NCI-H526 treated with DMSO at 0.1 percent for 48 hours (cell line): ENCODE results near the gene RAB24.

Experiments used
- DNase-seq: peaks from one replicate; lab custom pipeline; 2025; lab: John Stamatoyannopoulos, UW

RAB24 gene

DNA sequence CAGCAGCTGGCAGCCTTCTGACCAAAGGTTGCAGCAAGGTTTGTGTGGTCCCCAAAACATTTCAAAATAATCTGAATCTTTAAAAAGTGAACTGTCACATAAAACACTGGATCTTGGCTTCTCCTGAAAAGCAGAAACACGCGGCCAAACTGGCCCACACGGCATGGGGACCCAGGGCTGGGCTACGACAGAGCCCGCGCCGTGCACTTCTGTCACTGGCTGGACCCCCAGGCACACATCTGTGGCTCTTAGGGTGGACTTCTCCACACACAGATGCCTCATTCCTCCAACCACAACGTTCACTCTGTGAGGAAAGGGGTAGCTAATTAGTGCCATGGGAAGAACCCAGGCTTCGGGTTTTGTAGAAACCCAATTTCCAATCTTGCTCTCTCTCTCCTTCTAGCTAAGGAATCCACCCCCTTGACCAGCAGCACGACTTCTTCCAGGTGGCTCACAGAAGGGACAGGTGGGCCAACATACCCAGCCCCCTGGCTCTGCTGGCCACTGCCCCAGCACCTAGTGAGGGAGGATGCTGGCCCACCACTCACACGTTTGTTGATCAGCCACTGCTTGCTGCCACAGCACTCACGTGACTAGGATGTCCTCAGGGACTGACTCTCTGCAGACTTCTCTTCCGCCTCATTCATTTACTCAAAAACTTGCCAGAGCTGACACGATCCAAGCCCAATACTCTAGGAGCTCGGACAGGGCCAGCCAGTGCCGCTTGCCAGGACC lies 30.1 kb upstream of the RAB24 start:
- no peak for DNase-seq

DNA sequence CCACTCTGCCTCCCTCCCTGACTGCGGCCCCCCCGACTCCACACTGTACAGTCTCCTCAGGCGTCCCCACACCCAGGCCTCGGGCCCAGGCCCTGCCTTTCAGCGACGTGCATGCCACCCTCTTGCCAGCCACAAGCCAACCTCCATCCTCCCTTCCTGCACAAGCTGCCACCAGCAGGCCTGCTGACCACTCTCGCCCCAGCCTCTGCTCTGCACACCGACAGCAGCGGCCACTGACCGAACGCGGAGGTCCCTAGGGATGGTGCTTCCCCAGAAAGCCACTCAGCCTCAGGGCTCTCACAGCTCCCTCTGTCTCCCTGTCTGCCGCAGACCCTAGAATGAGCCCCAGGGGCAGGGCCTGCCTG lies 29.4 kb upstream of the RAB24 start:
- DNase-seq = no peak

DNA sequence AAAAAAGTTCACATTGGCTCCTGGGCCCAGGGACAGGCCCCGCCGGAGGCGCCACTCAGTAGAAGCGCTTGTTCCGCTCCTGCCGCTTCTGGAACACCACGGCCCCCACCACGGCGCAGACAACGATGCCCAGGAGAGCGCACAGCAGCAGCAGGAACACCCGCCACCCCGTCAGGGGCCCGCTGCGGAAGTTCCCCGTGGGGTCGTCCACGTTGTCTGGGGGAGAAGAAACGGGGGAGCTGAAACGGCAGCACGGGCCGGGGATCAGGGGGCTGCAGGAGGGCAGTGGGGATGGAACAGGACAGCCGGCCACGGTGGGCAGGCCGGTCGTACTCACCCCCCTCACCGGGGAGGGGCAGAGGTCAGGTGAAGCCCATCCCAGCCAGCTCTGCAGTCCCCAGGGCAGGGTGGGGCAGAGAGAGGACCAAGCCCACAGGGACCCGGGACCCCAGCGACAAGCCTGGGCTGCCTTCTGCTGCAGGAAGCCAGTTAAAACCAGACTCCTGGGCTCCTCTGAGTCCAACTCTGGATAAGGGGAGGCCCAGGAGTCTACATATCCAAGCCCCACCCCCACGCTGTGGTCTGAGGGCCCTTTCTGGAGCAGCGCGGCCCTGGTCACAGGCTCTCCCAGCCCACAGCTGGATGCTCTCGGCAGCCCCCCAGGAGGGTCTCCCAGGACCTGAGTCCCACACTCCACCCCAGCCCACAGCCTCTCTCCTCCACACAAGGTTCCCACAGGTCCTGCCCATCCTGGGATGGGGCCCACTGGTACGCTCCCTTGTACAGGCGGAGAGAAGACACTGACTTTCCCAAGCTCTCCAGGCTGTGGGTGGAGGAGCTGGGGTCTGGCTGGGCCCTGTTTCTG lies 28.7 kb upstream of the RAB24 start:
- DNase-seq = no peak

GRCh38 chr5:177330991-177331842 lies 27.7 kb upstream of the RAB24 start:
- DNase-seq = no peak

GRCh38 chr5:177329883-177330282 lies 26.4 kb upstream of the RAB24 start:
- DNase-seq = no peak

DNA sequence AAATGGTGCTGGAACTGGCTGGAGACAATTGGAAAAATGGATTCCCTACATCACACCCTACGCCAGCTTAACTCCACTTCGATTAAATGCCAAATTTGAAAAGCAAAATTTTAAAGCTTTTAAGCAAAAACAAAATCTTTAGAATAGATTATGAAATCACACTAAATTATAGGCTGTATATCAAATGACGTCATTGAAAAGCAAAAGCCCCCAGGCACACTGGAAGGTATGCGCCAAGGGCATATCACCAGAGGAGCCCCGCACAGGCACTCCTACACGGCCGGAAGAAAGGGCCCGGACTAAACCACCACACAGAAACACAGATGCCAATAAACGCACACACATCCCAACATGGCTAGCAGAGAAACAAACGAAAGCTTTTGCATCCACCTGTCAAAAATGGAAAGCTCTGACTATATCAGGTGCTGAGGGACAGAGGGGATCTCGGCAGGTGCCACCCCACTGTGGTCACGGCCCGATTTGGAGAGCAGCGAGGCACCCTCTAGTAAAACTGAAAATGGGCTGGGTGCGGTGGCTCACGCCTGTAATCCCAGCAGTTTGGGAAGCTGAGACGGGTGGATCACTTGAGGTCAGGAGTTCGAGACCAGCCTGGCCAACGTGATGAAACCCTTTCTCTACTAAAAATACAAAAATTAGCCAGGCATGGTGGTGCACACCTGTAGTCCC lies 25.2 kb upstream of the RAB24 start:
- no peak for DNase-seq

DNA sequence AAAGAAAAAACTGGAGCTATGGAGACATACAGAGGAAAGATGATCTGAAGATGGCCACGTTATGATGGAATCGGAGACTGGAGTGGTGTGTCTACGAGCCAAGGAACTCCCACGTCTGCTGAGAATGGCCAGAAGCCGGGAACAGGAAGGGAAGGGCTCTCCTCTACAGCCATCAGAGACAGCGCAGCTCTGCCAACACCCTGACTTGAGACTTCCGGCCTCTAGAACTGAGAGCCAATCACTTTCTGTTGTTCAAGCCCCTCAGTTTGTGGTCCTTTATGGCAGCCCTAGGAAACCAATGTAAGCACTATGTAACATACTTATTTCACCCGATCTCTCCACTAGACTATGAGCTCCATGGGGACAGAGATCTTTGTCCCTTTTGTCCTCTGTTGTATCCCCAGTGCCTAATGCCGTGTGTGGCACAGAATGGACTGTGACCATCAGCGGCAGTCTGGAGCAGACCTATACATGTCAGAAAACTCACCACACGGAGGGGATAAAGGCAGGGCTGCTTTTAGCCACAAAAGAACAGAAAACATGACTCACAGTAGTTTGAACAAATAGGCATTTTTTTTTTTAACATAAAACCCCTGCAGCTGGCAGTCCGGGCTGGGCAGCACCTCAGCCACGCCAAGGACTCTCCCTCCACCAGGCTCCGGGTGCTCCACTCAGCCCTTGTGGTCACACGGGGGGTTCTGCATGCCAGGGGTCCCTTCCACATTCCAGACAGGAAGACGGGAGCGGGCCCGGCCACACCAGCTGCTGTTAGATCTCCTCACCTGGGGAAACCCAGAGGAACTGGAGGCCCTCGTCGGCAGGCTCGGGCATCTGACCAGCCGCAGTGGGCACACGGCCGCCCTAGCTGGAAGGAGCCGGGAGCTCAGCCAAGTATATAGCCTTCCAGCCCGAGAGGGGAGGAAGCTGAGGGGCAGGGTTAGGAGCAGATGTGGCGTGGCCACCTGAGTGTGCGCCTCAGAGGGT lies 24.3 kb upstream of the RAB24 start:
- DNase-seq = no peak

GRCh38 chr5:177325868-177326381 lies 22.4 kb upstream of the RAB24 start:
- no peak for DNase-seq

GRCh38 chr5:177320879-177321278 lies 17.4 kb upstream of the RAB24 start:
- no peak for DNase-seq

DNA sequence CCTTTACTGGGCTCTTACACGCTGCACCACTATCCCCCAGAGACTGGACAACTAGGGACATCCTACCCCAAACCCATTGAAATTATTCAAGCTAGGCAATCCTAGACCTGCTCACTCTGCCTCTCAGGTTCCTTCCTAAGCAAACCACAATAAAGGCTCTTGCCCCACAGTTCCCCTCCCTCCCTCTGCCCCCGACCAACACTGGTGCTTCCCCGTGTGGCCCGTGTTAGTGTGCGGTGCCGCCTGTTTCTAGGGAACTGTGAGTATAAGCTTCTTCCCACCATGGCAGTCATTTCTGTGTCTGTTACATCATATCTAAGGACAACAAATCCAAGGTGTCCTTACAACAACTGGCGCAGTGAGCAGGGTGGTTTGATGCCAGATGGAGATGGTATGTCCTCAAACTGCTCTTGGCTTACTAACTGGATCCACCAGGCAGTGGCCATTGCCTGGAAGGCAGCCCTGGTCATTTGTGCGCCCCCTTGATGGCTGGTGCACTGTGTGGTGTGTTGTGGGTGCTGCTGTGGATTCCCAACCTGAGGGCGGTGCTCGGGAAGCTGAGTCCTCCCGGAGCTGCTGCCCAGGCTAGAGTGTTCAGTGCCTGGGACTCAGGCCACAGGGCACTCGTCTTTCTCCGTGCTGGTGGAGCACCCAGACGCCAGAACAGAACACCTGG lies 16.5 kb upstream of the RAB24 start:
- DNase-seq = no peak

GRCh38 chr5:177317959-177318377 lies 14.4 kb upstream of the RAB24 start:
- peak; percentile 60 for DNase-seq

- DNase-seq = no peak
Observed at GRCh38 chr5:177316005-177316404, 12.5 kb upstream of the RAB24 start.

DNA sequence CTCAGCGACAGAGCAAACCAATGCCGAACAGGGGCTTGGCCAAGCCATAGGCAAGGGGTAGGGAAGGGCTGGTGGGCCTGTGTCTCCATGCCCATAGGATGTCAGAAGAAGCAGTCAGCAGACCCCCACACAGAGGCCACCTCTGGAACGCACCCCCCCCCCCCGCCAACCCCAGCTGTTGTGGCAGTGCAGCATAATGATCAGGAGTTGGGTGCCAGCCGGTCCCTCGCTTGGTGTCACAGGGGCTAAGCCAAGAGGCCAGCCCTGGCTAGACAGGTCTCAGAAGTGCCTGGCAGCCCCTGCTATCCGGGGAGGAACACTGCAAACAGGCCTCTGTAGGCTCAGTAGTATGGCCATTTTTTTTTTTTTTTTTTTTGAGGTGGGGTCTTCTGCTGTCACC lies 11.9 kb upstream of the RAB24 start:
- DNase-seq = no peak

GRCh38 chr5:177314376-177315342 lies 11.1 kb upstream of the RAB24 start:
- DNase-seq = no peak

GRCh38 chr5:177313561-177314259 lies 10.2 kb upstream of the RAB24 start:
- no peak for DNase-seq

GRCh38 chr5:177312649-177313181 lies 9.2 kb upstream of the RAB24 start:
- no peak for DNase-seq

- peak; percentile 84 for DNase-seq
Observed at GRCh38 chr5:177311723-177312648, 8.5 kb upstream of the RAB24 start, which contains the start of gene MXD3. TSS of gene MXD3 (minus strand) at chr5:177311898. CDS start at chr5:177311830, 68 bp downstream.
